Activated CD4-positive, alpha-beta T cell treated with anti-CD3 and anti-CD28 coated beads for 4 hours (primary cell): Measurements from ENCODE around the gene PXYLP1.
A peak's percentile ranks its signal among the peaks of the same experiment; 100 is the strongest.
"Not testable (repeated sequence)": the region's sequence is repeated elsewhere in the genome, so short reads cannot be mapped to it uniquely, and the experiment has no call there.

Experiments
- DNase-seq, 2 donors: peaks; one replicate each; pipeline ENCODE4 v3.0.0-alpha.2; 2020

The PXYLP1 gene

GRCh38 chr3:141302364-141303141 lies 70.9 kb downstream of the PXYLP1 start:
- no peak for DNase-seq

- peak; percentile 62 to 76 for DNase-seq
These were observed 72.0 kb downstream of the PXYLP1 start for GRCh38 chr3:141303481-141304223.

GRCh38 chr3:141305436-141305835 lies 73.8 kb downstream of the PXYLP1 start:
- DNase-seq, result no peak

DNA sequence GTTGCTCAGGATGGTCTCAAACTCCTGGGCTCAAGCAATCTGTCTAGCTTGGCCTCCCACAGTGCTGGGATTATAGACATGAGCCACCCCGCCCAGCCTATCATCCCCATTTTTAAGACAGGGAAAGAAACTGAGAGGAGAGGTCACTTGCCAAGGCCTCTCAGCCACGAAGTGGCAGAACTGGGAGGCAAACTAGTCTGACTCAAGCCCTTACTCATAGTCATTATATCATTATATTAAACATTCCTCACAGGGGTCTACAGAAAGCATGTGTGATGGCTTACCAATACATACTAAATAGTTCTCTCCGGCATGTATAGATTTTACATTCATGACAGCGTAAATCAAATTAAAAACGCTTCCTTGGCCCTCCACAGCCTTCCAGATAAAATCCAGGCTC lies 74.7 kb downstream of the PXYLP1 start:
- DNase-seq, result no peak

- peak; percentile 17 to 20 for DNase-seq
These were observed 75.3 kb downstream of the PXYLP1 start for GRCh38 chr3:141306922-141307321.

DNA sequence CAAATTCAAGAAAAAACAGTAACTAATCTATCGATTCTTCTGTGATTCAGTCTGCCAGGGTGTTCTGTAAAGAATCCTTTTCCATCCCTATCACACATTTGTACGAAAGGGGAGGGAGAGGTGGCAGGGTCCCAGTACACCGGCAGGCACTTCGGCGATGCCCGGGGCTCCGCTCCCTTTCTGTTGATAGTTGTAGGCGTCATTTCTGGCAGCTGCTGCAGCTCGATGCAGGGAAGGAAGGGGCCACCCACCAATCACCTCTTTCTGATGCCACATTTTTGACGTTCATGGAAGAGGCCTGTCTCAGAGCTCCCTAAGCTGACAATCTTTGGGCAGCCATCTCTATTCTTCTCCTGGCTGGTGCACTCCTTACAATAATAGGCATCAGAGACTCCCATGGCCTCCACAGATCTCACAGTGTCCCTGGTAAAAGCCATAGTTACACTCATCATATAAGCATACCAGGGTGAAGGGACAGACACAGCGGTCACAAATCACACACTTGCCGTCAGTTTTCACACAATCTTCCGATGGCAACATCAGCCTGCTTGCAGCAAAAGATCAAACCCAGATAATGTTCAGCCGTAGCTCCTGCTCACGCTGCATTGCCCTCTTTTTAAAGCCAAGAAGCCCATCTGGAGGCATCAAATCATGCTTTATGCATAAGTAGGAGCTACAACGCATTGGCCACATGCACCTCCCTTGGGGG lies 75.9 kb downstream of the PXYLP1 start:
- peak in 1 of 2 donors; percentile 15 for DNase-seq

DNA sequence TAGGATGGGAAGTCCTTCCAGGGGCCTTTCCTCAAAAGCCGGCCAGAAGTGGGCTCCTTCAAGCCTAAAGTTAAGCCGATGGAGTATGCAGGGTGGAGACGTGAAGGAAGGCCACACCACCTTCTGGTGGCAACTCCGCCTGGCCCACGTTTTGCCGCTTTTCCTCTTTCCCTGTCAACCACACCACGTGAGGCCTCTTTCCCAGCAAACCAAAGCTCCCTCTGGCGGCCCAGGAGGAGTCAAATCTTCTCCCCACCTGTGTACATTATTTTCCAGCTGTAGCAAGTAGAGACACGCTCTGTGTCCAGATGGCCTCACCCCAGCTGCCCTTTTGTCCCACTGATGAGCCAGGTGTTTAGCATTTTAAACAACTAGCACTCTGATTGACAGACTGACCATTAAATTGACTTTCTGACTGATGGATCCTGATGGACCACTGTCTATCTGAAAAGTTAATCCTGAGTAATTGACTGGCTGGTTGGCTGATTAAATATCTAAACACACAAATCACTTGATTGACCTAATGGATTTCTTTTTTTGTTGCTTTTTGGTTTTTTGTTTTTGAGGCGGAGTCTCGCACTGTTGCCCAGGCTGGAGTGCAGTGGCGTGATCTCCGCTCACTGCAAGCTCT lies 77.1 kb downstream of the PXYLP1 start:
- DNase-seq, result no peak

DNA sequence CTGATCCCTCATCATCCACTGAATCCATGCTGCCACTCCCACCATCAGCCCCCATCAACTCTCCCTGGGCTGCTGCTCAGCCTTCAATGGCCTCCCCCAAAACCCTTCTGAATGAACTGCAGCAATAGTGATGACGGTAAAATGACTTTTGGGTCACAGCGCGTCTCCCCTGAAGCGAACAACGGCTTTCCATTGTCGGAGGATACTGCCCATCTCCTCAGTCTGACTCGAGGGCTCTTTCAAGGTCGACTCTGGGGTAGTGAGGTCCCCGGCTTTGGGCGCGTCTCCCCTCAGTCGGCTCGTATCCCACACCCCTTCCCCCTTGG lies 79.5 kb downstream of the PXYLP1 start:
- no peak for DNase-seq

DNA sequence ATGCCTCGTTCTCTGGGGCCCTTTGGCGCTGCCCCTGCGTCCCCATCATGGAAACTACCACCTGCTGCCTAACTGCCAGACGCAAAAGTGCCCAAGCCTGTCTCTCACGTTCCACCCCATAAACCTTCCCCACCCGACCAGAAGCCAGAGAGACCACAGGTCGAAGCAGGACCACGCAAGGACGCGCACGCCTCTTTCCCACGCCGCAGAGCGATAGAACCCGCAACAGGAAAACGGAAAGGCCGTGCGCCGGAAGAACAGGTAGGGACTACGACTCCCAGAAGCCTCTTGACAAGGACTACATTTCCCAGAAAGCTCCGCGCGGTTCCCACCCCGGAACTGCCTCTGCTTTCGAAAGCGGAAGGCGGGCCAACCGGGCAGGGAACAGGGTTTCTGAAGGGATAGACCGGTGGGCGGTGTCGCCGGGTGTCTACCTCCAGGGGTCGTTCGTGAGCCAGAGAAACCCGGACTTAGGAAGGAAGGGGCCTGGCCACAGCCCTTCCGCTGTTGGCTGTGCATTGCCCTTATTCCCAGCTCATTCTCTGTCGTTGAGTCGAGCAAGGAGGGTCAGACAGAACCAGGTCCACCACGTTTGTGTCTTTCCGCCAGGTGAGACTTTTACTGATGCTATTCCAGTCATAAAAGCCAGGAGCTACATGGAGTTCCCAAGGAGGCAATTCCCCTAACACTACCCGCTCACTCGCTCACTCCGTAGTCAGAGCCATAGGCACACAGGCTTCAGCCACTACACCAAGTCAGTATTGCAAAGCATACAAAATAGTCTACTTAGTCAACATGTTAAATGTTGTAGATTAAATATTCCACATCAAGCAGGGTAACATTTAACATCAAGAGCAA lies 80.1 kb downstream of the PXYLP1 start:
- peak; percentile 98 for DNase-seq

GRCh38 chr3:141312354-141313092 lies 80.9 kb downstream of the PXYLP1 start:
- DNase-seq, result no peak

DNA sequence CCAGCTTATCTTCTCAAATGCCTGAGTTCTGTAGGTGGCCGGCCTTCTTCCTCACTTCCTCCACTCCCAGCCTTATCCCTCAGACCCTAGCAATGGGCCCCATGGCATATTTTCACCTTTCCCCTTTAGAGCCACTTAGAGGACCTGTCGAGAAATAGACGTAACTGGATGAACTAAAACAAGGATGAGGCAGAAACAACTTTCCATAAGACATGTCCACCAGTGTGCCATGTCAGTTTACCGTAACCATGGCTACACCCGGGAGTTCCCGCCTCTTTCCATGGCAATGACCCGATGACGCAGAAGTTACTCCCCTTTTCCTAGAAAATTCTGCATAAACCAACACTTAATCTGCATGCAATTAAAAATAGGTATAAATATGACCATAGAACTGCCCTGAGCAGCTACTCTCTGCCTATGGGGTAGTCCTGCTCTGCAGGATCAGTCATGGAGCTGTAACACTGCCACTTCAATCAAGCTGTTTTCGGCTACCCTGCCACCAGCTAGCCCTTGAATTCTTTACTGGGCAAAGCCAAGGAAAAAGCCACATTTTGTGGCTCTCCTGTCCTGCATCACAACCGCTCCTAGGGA lies 81.6 kb downstream of the PXYLP1 start:
- DNase-seq, result no peak

GRCh38 chr3:141314415-141314814 lies 82.8 kb downstream of the PXYLP1 start:
- not testable (repeated sequence) for DNase-seq

GRCh38 chr3:141316851-141317250 lies 85.2 kb downstream of the PXYLP1 start:
- DNase-seq, result no peak

DNA sequence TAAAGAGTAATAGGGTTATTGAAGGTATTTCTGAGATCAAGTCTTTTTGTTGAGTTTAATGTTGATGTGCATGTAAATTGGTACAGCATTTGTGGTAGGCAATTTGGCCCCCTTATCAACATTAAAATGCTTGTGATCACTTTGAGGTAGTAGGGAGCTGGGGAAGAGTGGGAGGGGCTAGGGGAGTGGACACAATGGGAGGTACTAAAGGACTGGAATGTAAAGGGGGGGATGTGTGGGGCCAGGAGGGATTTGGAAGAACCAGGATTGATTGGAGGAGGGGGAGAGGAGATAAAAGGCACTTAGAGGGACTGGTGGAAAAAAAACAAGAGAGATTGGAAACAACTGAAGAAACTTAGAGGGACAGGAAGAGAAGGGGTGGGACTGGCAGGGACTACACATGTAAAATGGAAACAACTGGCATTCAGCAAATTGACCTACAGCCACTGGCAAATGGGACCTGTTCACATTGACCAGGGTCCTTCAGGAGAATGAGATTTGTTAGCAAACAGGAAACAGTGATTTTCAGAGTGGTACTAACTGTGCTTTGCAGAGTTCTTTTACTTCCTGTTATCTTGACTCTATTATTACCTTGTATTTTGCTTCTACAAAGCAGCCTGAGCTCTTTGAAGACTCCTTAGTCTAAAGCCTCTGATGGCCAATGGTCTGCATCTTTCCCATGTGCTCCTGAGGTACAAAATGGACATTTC lies 88.9 kb downstream of the PXYLP1 start:
- DNase-seq, result no peak

DNA sequence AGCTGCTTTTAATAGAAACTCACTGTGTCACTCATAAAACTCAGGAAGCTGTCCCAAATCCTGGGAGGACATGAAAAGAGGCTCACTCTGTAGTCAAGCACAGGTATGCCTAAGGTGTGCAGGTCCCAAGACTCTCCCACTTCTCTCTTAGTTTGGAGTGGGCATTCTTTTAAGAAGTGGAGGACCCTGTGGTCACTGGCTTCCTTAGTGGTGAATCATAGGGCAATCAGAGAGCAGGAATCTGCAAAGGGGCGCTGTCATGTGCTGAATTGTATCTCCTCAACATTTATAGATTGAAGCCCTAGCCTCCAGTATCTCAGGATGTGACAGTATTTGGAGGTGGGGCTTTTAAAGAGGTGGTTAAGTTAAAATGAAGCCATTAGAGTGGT lies 89.5 kb downstream of the PXYLP1 start:
- DNase-seq, result no peak

DNA sequence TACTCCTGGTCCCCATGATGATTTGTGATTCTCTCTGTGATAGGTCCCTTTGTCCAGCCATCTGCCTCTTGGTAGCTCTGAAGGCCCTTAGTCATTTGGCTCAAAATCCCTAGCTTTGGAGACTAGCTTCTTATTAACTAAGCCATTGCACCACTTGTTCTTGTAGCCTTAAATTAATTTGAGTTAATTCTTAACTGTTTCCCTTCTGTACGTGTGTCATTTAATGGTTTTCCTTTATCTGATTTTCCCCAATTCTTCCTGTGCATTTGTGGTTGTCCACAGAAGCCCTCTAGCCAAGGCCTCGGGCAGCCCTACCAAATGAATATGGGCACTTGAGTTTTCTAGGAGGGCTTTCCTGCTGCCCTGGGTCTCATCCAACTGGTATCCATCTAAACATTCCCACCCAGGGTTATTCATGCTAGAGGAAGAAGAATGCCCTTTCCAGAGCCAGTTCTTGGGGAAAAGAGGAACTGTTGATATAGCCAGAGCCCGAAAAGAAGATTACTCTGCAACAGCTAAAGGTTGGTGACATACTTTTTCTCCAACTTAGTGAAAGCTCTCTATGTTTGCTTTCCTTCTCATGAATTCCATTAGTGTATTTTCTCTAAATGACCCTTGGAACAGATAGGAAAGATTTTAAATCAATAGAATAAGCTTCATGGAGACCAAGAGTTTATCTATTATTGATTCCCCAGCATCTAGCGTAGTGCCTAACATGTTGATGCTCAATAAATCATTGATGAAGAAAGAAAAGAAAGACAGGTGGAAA lies 92.5 kb downstream of the PXYLP1 start:
- DNase-seq, result no peak

- no peak for DNase-seq
These were observed 94.5 kb downstream of the PXYLP1 start for GRCh38 chr3:141326123-141326522.

DNA sequence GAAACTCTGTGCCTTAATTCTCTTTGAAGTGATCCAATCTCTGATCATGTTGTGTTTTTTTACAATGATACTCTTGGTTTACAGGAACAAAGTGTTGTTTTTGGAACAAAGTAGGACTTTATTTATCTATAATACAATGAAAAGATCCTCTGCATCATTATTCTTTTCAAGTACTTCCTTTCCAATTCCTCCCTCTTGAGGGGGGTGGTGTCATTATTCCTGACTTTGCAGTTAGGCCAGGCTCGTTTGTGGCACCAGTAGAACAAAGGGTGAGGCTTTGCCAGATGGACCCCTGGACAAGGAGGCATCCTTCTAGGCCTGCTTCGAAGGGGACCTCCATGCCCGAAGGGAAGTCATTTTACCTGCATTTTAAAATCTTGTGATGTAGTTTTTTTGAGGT lies 95.0 kb downstream of the PXYLP1 start:
- no peak for DNase-seq

- no peak for DNase-seq
These were observed 96.9 kb downstream of the PXYLP1 start for GRCh38 chr3:141328286-141329166.
